NCI-H2171 treated with DMSO at 0.1 percent for 48 hours (cell line): Measurements from ENCODE around the gene OR1E1.
"Not testable (repeated sequence)": the region's sequence is repeated elsewhere in the genome, so short reads cannot be mapped to it uniquely, and the experiment has no call there.

Experiments used
- DNase-seq: peaks from one replicate; lab custom pipeline; 2025; lab: John Stamatoyannopoulos, UW

The OR1E1 gene, protein sequence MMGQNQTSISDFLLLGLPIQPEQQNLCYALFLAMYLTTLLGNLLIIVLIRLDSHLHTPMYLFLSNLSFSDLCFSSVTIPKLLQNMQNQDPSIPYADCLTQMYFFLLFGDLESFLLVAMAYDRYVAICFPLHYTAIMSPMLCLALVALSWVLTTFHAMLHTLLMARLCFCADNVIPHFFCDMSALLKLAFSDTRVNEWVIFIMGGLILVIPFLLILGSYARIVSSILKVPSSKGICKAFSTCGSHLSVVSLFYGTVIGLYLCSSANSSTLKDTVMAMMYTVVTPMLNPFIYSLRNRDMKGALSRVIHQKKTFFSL

GRCh38 chr17:3398310-3398709 is at the start of gene OR1E1:
TSS of gene OR1E1 (minus strand) at chr17:3398410. CDS start at chr17:3398410, 0 bp downstream.
- DNase-seq: no peak

DNA sequence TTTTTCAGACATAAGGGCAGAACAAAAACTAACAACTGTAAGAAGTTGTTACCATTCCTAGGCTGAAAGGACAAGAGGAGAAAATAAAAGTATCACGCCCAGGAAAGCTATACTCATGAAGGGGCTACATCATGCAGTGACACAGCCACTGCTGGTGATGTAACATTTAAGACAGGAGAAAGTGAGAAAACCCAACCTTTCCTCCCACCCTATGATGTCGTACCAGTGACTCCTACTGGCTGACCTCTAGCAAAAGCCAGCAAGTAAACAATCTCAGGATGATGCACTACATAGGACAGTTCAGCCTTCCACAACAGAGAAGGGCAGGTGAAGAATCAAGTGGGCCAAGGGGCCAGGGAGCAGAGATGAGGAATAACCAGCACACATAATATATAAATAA is 49.4 kb upstream of the OR1E1 start:
- DNase-seq: no peak

GRCh38 chr17:3440451-3440850 is 42.2 kb upstream of the OR1E1 start:
- DNase-seq: no peak

DNA sequence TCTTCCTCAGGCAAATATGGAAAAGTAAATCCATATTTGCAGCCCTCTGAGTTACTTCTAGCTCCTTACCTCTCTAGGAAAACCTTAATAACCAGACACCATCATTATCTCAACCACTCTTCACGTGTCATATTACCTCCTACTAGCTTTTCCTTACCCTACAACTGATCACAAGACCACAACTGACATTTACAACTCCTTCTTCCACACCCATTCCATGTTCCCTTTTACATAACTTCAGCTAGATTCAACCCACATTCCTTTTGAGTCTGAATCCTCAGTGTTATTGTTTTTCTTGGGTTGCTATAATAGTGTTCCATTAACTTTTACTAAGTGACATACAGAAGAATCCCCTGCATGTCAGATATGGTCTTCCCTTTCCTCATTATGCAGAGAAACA is 40.2 kb upstream of the OR1E1 start:
- no peak for DNase-seq

DNA sequence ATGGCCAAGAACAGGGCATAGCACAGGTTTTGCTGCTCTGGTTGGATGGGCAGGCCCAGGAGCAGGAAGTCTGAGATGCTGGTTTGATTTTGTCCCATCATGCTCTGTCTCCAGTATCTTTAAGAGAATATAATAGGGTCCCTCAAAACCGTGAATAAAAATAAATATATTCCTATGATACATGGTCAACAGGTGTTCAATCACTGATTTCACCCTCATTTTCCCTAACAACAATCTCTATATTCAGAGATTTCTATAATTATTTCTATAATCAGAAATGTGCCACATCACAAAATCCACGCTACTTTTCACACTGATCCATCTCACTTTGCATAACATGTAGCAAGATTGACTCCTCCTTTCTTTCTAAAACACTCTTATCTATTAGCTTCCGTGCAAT is 35.5 kb upstream of the OR1E1 start, which contains the start of gene OR1E2:
OR1E2 (minus strand) TSS at position 101 of the 400 bp plus-strand sequence; CDS start at position 101, 0 bp downstream.
- no peak for DNase-seq

- not testable (repeated sequence) for DNase-seq
Measured at GRCh38 chr17:3433215-3433614, 35.0 kb upstream of the OR1E1 start.

GRCh38 chr17:3418222-3418621 is 20.0 kb upstream of the OR1E1 start:
- DNase-seq: no peak

DNA sequence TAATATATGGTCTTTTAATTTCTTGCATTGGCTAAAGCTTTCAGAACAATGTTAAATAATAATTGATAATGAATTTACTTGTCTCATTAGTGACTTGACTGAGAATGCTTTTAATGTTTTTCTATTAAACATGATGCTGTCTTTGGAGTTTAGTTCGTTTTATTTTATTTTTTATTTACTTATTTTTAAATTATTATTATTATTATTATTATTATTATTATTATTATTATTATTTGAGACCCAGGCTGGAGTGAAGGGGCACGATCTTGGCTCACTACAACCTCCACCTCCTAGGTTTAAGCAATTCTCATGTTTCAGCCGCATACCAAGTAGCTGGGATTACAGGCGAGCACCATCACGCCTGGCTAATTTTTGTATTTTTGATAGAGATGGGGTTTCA is 17.4 kb upstream of the OR1E1 start:
- peak; percentile 21 for DNase-seq

- not testable (repeated sequence) for DNase-seq
Measured at GRCh38 chr17:3412216-3412615, 14.0 kb upstream of the OR1E1 start.

GRCh38 chr17:3411070-3411469 is 12.9 kb upstream of the OR1E1 start, which contains the start of gene OR3A3:
TSS of gene OR3A3 (plus strand) at chr17:3411370.
- no peak for DNase-seq

- DNase-seq: not testable (repeated sequence)
Measured at GRCh38 chr17:3403856-3404255, 5.6 kb upstream of the OR1E1 start.

DNA sequence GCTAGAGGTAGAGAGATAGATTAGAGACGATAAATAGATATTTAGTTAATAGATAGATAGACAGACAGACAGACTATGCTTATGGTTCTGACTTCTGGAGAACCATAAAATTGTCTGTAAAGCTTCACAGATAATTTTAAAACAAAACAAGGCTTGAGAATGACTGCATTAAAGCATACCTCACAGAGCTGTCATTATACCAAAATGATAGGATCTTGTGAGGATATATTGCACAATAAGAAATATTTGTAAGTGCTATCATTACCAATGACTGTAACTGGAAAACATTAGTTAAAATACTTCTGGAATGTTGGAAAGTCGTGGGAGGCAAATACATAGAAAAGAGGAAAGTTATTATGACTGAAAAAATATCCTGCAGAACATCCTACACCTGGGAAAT is 3.6 kb upstream of the OR1E1 start:
- no peak for DNase-seq

- peak; percentile 33 for DNase-seq
Measured at GRCh38 chr17:3400055-3400454, 1.8 kb upstream of the OR1E1 start.

DNA sequence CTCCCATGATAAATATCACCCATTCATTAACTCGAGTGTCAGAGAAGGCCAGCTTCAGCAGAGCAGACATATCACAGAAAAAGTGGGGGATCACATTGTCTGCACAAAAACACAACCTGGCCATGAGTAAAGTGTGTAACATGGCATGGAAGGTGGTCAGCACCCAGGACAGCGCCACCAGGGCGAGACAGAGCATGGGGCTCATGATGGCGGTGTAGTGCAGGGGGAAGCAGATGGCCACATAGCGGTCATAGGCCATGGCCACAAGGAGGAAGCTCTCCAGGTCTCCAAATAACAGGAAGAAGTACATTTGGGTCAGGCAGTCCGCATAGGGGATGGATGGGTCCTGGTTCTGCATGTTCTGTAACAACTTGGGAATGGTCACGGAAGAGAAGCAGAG is 409 bp downstream of the OR1E1 start:
- not testable (repeated sequence) for DNase-seq

- no peak for DNase-seq
Measured at GRCh38 chr17:3389791-3390190, 8.4 kb downstream of the OR1E1 start.

- no peak for DNase-seq
Measured at GRCh38 chr17:3385869-3386816, 12.1 kb downstream of the OR1E1 start, which contains the start of gene OR3A2. TSS of gene OR3A2 (minus strand) at chr17:3386308.

GRCh38 chr17:3381957-3382356 is 16.3 kb downstream of the OR1E1 start:
- DNase-seq: no peak

- no peak for DNase-seq
Measured at GRCh38 chr17:3378321-3378720, 19.9 kb downstream of the OR1E1 start.

DNA sequence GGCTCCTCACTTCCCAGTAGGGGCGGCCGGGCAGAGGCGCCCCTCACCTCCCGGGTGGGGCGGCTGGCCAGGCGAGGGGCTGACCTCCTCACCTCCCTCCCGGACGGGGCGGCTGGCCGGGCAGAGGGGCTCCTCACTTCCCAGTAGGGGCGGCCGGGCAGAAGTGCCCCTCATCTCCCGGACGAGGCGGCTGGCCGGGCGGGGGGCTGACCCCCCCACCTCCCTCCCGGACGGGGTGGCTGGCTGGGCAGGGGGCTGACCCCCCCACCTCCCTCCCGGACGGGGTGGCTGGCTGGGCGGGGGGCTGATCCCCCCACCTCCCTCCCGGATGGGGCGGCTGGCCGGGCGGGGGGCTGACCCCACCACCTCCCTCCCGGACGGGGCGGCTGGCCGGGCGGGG is 27.0 kb downstream of the OR1E1 start:
- DNase-seq: not testable (repeated sequence)
